Pancreas (tissue), 10 donors: ENCODE results near the gene STBD1. TPM values are rescaled to one million over a fixed set of nuclear protein-coding genes. Genes with fewer than 3 reads are reported as not detected.
A peak's percentile ranks its signal among the peaks of the same experiment; 100 is the strongest.

ENCODE experiments used
- ATAC-seq, 4 donors: fragments of 200-7000 bp; cut with Tn5 transposase; one replicate each; pipeline versions ENCODE4 v1.8.0 to v1.9.1; 2020; ENCODE audit warnings: mild to moderate bottlenecking in 4 of 4, moderate library complexity in 4 of 4
- DNase-seq, 6 donors: peaks; one replicate each; pipeline ENCODE4 v3.0.0-alpha.2; 2020
- FAIRE-seq: peaks from 2 replicates; lab custom pipeline; 2012; peaks lifted over from hg19 to GRCh38; lab: Jason Lieb, UNC
- H3K27ac ChIP-seq, 4 donors: fragments of 200-600 bp; sonication (generic); 1 replicate in 3 of 4; 2 replicates in 1 of 4; pipeline versions ENCODE4 v1.5.0 to v1.8.0; 2020
- H3K27me3 ChIP-seq, 4 donors: fragments of 200-600 bp; one replicate each; pipeline ENCODE4 v1.8.0; 2021
- H3K36me3 ChIP-seq, 3 donors: fragments of 200-600 bp; sonication (generic) in 1 of 3; one replicate each; pipeline versions ENCODE4 v1.5.0 to v1.8.0; 2020 to 2021
- H3K4me1 ChIP-seq, 3 donors: fragments of 200-600 bp; one replicate each; pipeline ENCODE4 v1.8.0; 2021
- H3K4me3 ChIP-seq, 4 donors: fragments of 200-600 bp; sonication (generic) in 2 of 4; one replicate each; pipeline versions ENCODE4 v1.5.0 to v1.8.0; 2020 to 2021
- H3K9me3 ChIP-seq, 4 donors: fragments of 200-600 bp; one replicate each; pipeline ENCODE4 v1.8.0; 2021
- CTCF ChIP-seq, 4 donors: fragments of 200-600 bp; sonication (generic) in 3 of 4; IDR thresholded peaks; one replicate each; pipeline versions ENCODE4 v1.5.0 to v1.8.0; 2021; ENCODE audit warnings: antibody characterized with exemption in 4 of 4
- WGBS, 2 donors: extraction: QIAGEN DNeasy Blood & Tissue Kit; methylation state at CpG; one replicate each; pipeline ENCODE4 v1.1.7; 2013; 5-methylcytosine and 5-hydroxymethylcytosine counted together
- intact Hi-C, 3 donors: fragments of 100-400 bp; cut with DNase I; formaldehyde crosslinking; loops; one replicate each; pipeline versions ENCODE4 v1.11.1 to v1.14.2; 2022
- polyA plus RNA-seq, 2 donors: library from polyadenylated mRNA; stranded (reverse); fragments of 200-250 nt; gene quantifications; one replicate each; pipeline ENCODE4 v1.2.3, GENCODE V29; 2013
- total RNA-seq, 6 donors: library from RNA; stranded (reverse); fragmentation: NEBNext Ultra II Directional in 4 of 6; extraction: Animal tissue kit (Norgen Biotek cat#: 25700) in 4 of 6; gene quantifications; one replicate each; pipeline versions ENCODE4 v1.2.1 to v1.2.4, GENCODE V29; 2021 to 2023
- donor health status: healthy with polysubstance abuse.
- donor health status: DM: no; HTN: no; CAD: no; lungs with moderate emphysema.
- donor health status: DM: no; HTN: no; CAD: no.
- donor health status: control.
- donor health status: control.
- donor health status: Bipolar disorder and iron deficiency.
- donor health status: DM: yes; HTN: yes; CAD: no.
- donor health status: DM: no; HTN: no; CAD: no.
- donor health status: DM: no; HTN: no; CAD: no.
- donor health status: DM: yes; HTN: yes; CAD: no.

The STBD1 gene
- total and polyA plus RNA-seq, 8 donors = 1.7 to 6.5 (median 3.1) TPM

GRCh38 chr4:76271248-76271647 is 35.3 kb upstream of the STBD1 start:
- Histone ChIP-seq H3K9me3 (no peaks in the 10 kb centered on the region), H3K4me3 (no peak overlapping the region), H3K4me1 (no peaks in the 10 kb centered on the region), H3K36me3 (peaks cover 0 to 7% (median 0%) of the 10 kb centered on the region in 3 donors), H3K27ac (no peak overlapping the region), H3K27me3 (no peaks in the 10 kb centered on the region)
- DNase-seq (no peak), FAIRE-seq (no peak), ATAC-seq (no peak)
- intact Hi-C loops = no loop called here
- WGBS, 2 donors = 94 to 95% methylated on average over 6 of the region's 6 CpGs
- no peak for TF ChIP-seq CTCF (IDR thresholded peaks at IDR 0.05)

- no peaks in the 10 kb centered on the region for H3K4me1 ChIP-seq
- intact Hi-C loops = no loop called here
- FAIRE-seq (no peak), ATAC-seq (no peak), DNase-seq (no peak)
- H3K9me3 ChIP-seq = no peaks in the 10 kb centered on the region
- H3K27ac ChIP-seq = no peak overlapping the region
- no peak overlapping the region for H3K4me3 ChIP-seq
- no peak for TF ChIP-seq CTCF (IDR thresholded peaks at IDR 0.05)
- no peaks in the 10 kb centered on the region for H3K27me3 ChIP-seq
- H3K36me3 ChIP-seq = peaks cover 0 to under 1% (median 0%) of the 10 kb centered on the region in 3 donors
Observed at GRCh38 chr4:76272073-76272472, 34.5 kb upstream of the STBD1 start.

GRCh38 chr4:76272582-76272981 is 34.0 kb upstream of the STBD1 start:
- no peaks in the 10 kb centered on the region for H3K4me1 ChIP-seq
- no peaks in the 10 kb centered on the region for H3K9me3 ChIP-seq
- no peak for ATAC-seq
- 78 to 92% methylated on average over 1 of the region's 1 CpG for WGBS, 2 donors
- no peak overlapping the region for H3K4me3 ChIP-seq
- H3K27me3 ChIP-seq = no peaks in the 10 kb centered on the region
- no peaks in the 10 kb centered on the region for H3K36me3 ChIP-seq
- H3K27ac ChIP-seq = no peak overlapping the region
- no peak for TF ChIP-seq CTCF (IDR thresholded peaks at IDR 0.05)
- intact Hi-C loops = no loop called here
- FAIRE-seq = no peak
- DNase-seq = no peak

GRCh38 chr4:76272999-76273398 is 33.5 kb upstream of the STBD1 start:
- ATAC-seq (no peak), DNase-seq (no peak), FAIRE-seq (no peak)
- Histone ChIP-seq H3K36me3 (no peaks in the 10 kb centered on the region), H3K9me3 (no peaks in the 10 kb centered on the region), H3K4me1 (peaks cover 0 to 4% (median 0%) of the 10 kb centered on the region in 3 donors), H3K4me3 (no peak overlapping the region), H3K27ac (no peak overlapping the region), H3K27me3 (no peaks in the 10 kb centered on the region)
- intact Hi-C loops = no loop called here
- WGBS, 2 donors = 71 to 88% methylated on average over 5 of the region's 5 CpGs
- TF ChIP-seq CTCF (IDR thresholded peaks at IDR 0.05) = no peak

GRCh38 chr4:76275486-76276124 is 30.9 kb upstream of the STBD1 start:
- ATAC-seq (peak in 2 of 4 donors; percentile 39 to 50), FAIRE-seq (no peak), DNase-seq (no peak)
- peaks cover 0 to 14% (median 4%) of the 10 kb centered on the region in 3 donors for H3K4me1 ChIP-seq
- WGBS, 2 donors = 64 to 70% methylated on average over 3 of the region's 3 CpGs
- no peak overlapping the region for H3K27ac ChIP-seq
- no peak for TF ChIP-seq CTCF (IDR thresholded peaks at IDR 0.05)
- H3K27me3 ChIP-seq = no peaks in the 10 kb centered on the region
- no peaks in the 10 kb centered on the region for H3K9me3 ChIP-seq
- H3K36me3 ChIP-seq = no peaks in the 10 kb centered on the region
- H3K4me3 ChIP-seq = no peak overlapping the region
- intact Hi-C loops = no loop called here
